ENCODE data around the gene HCLS1. TPM values are rescaled to one million over a fixed set of nuclear protein-coding genes. Genes with fewer than 3 reads are reported as not detected.

HCLS1 gene
- total and polyA plus RNA-seq, 2 donors (not counting 1 experiment from before 2014, with no cell fraction given) = 161 to 317 TPM

DNA sequence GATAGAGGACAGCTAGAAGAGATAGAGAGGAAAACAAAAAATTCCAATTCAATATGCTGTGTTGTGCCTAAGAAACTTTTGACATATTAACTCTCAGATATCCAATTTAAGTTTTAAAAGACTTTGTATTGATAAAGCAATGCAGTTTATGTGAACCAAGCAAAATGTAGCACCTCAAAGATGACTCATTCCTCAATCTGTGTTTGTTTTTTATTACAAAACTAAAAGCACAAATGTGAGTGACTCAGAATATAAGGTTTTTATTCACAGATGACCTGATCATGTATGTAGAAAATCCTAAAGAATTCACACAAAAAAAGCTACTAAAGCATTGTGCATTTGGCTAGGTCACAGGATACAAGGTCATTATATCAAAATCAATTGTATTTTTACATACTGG is 11.1 kb downstream of the HCLS1 start:
- POLR2A ChIA-PET = no interaction called here
- Histone ChIP-seq H4K20me1 (ENCODE audit: control insufficient read depth, insufficient read depth, low read length, poor library complexity, severe bottlenecking) (peaks cover 60% of the 10 kb centered on the region), H3K27me3 (replicated peaks in 1 of 4; ENCODE audit: control extremely low read depth in 1 of 4, control insufficient read depth in 3 of 4, insufficient read depth in 4 of 4, low read length in 3 of 4) (no peaks in the 10 kb centered on the region), H3K27ac (ENCODE audit: low read length in 2 of 2) (no peak overlapping the region), H2AFZ (ENCODE audit: insufficient read depth, low read depth, low read length, poor library complexity, severe bottlenecking) (no peak overlapping the region), H3K4me1 (ENCODE audit: control insufficient read depth in 2 of 2, insufficient read depth in 2 of 2, low read length in 2 of 2) (peaks cover 12% of the 10 kb centered on the region in 2 donors), H3K36me3 (replicated peaks in 1 of 2; ENCODE audit: control extremely low read depth in 1 of 2, control insufficient read depth in 1 of 2, extremely low read depth in 1 of 2, insufficient read depth in 2 of 2, low read length in 1 of 2) (peaks cover 6 to 70% of the 10 kb centered on the region in 2 experiments), H3K4me2 (replicated peaks; ENCODE audit: low read depth, low read length, poor library complexity, severe bottlenecking) (no peak overlapping the region), H3K9me3 (ENCODE audit: control extremely low read depth in 1 of 3, control insufficient read depth in 2 of 3, insufficient read depth in 1 of 3, low read length in 2 of 3) (no peaks in the 10 kb centered on the region), H3K4me3 (ENCODE audit: control extremely low read depth in 1 of 5, extremely low read depth in 1 of 5, insufficient read depth in 1 of 5, low read depth in 2 of 5, low read length in 4 of 5) (no peak overlapping the region), H3K9ac (ENCODE audit: low read length) (no peak overlapping the region), H3K79me2 (ENCODE audit: control insufficient read depth, insufficient read depth, low read length) (peaks cover 47% of the 10 kb centered on the region)
- CTCF ChIA-PET = no interaction called here
- no peak for ATAC-seq (ENCODE audit: low read depth)
- TF ChIP-seq EZH2 (IDR thresholded peaks at IDR 0.05; ENCODE audit: borderline replicate concordance, insufficient read depth, low read depth, low read length, poor library complexity, severe bottlenecking) = no peak
- TF ChIP-seq, protein P1, sequence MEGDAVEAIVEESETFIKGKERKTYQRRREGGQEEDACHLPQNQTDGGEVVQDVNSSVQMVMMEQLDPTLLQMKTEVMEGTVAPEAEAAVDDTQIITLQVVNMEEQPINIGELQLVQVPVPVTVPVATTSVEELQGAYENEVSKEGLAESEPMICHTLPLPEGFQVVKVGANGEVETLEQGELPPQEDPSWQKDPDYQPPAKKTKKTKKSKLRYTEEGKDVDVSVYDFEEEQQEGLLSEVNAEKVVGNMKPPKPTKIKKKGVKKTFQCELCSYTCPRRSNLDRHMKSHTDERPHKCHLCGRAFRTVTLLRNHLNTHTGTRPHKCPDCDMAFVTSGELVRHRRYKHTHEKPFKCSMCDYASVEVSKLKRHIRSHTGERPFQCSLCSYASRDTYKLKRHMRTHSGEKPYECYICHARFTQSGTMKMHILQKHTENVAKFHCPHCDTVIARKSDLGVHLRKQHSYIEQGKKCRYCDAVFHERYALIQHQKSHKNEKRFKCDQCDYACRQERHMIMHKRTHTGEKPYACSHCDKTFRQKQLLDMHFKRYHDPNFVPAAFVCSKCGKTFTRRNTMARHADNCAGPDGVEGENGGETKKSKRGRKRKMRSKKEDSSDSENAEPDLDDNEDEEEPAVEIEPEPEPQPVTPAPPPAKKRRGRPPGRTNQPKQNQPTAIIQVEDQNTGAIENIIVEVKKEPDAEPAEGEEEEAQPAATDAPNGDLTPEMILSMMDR (IDR thresholded peaks at IDR 0.05) = no peak
- intact Hi-C loops (cut with micrococcal nuclease) = no loop called here
- no peak overlapping the region for H3K4me3 Mint-ChIP-seq
- no peak overlapping the region for H3K27ac Mint-ChIP-seq
- no peak for DNase-seq
- no peaks in the 10 kb centered on the region for H3K27me3 Mint-ChIP-seq
- H3K9me3 Mint-ChIP-seq (ENCODE audit: insufficient read depth) = no peaks in the 10 kb centered on the region
- H3K4me1 Mint-ChIP-seq = peaks cover 27% of the 10 kb centered on the region

DNA sequence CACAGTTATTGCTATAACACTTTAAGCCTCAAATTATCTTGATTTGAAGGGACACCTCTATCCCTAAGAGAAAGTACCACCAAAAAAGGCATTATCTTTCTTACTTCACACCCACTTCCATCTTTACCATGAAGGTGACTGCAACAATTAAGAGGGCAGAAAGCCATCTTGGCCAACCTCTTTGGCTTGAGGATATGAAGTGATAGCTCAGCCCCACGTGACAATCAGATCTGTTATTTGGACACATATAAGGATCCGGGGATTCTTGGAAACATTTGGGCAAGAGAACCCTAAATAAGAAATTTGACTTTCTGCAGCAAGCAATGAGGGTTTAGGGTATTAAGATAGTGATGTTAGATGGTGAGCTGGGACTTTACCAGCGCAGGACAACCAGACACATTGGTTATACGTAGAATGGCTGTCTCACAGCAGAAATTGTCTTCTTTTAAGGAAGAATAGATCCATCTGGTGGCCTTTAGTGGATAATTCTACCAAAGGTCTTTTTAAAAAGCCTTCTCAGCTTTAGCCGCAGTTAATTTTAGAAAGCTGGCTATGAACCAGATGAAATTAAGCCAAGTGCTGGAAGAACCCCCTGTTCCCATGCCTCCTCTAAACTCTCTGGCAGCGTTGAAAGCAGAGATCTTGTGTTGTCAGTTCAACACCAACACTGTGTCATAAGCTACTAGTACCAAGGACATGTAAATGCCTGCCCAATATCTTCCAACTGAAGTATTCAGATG is 12.3 kb downstream of the HCLS1 start:
- peaks cover 17% of the 10 kb centered on the region for H3K4me1 Mint-ChIP-seq
- intact Hi-C loops (cut with micrococcal nuclease) = no loop called here
- H3K79me2 ChIP-seq (ENCODE audit: control insufficient read depth, insufficient read depth, low read length) = peaks cover 34% of the 10 kb centered on the region
- WGBS (ENCODE audit: insufficient coverage) = 97% methylated on average over 5 of the region's 6 CpGs
- H3K9ac ChIP-seq (ENCODE audit: low read length) = no peak overlapping the region
- H3K27me3 ChIP-seq (replicated peaks in 1 of 4; ENCODE audit: control extremely low read depth in 1 of 4, control insufficient read depth in 3 of 4, insufficient read depth in 4 of 4, low read length in 3 of 4) = no peaks in the 10 kb centered on the region
- no peak overlapping the region for H3K27ac Mint-ChIP-seq
- DNase-seq (no peak), ATAC-seq (ENCODE audit: low read depth) (no peak)
- no peak overlapping the region for H3K4me3 Mint-ChIP-seq
- ChIA-PET POLR2A (interaction anchor here (0.5 kb wide), 1 partner anchor 147 kb away, joined by 5 read pairs; no protein-coding TSS in a partner anchor), CTCF (no interaction called here)
- H2AFZ ChIP-seq (ENCODE audit: insufficient read depth, low read depth, low read length, poor library complexity, severe bottlenecking) = no peak overlapping the region
- peaks cover 0 to 5% of the 10 kb centered on the region in 2 donors for H3K4me1 ChIP-seq (ENCODE audit: control insufficient read depth in 2 of 2, insufficient read depth in 2 of 2, low read length in 2 of 2)
- no peak overlapping the region for H3K4me2 ChIP-seq (replicated peaks; ENCODE audit: low read depth, low read length, poor library complexity, severe bottlenecking)
- peaks cover 10 to 70% of the 10 kb centered on the region in 2 experiments for H3K36me3 ChIP-seq (replicated peaks in 1 of 2; ENCODE audit: control extremely low read depth in 1 of 2, control insufficient read depth in 1 of 2, extremely low read depth in 1 of 2, insufficient read depth in 2 of 2, low read length in 1 of 2)
- no peak overlapping the region for H3K4me3 ChIP-seq (ENCODE audit: control extremely low read depth in 1 of 5, extremely low read depth in 1 of 5, insufficient read depth in 1 of 5, low read depth in 2 of 5, low read length in 4 of 5)
- no peak overlapping the region for H3K27ac ChIP-seq (ENCODE audit: low read length in 2 of 2)
- TF ChIP-seq, protein P1 (IDR thresholded peaks at IDR 0.05) = no peak
- no peak for TF ChIP-seq EZH2 (IDR thresholded peaks at IDR 0.05; ENCODE audit: borderline replicate concordance, insufficient read depth, low read depth, low read length, poor library complexity, severe bottlenecking)
- H3K9me3 Mint-ChIP-seq (ENCODE audit: insufficient read depth) = no peaks in the 10 kb centered on the region
- H3K27me3 Mint-ChIP-seq = no peaks in the 10 kb centered on the region
- no peaks in the 10 kb centered on the region for H3K9me3 ChIP-seq (ENCODE audit: control extremely low read depth in 1 of 3, control insufficient read depth in 2 of 3, insufficient read depth in 1 of 3, low read length in 2 of 3)
- H4K20me1 ChIP-seq (ENCODE audit: control insufficient read depth, insufficient read depth, low read length, poor library complexity, severe bottlenecking) = peaks cover 53% of the 10 kb centered on the region

Measured in B cell (primary cell).